ENCODE data around the gene HGS. TPM values are rescaled to one million over a fixed set of nuclear protein-coding genes. Genes with fewer than 3 reads are reported as not detected.

HGS gene
- total RNA-seq, 1 experiment from 2014 or later = 187 TPM

DNA sequence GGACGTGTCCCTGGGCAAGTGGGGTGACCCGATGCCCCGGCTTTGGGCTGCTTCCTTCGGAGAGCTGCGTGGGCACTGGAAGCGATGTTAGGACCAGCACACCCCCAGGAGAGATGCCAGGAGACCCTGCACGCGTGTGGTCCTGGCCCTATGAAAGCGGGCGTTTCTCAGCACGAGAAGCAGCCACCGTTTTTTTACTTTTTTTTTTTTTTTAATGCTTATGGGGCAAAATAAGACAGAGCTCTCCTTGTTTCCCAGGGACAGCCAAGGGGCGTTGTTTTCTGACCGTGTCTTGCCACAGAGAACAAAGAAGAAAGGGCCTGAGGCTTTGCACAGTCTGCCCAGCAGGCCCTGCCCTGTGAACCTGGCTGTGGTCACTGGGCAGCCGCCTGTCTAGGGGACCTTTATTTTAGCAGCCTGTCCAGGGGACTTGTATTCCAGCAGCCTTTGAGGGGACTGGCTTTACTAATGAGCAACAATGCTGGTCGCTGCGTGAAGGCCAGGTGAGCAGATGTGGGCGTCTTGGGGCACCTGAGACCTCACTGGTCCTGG is 29.3 kb downstream of the HGS start:
- POLR2A ChIA-PET (ENCODE audit: low non-redundant PET) = interaction anchor here (0.6 to 0.7 kb wide), 2 partner anchors 17 to 310 kb away, joined by 4 to 5 read pairs; partner anchors contain the start of gene LRRC45
- CTCF ChIA-PET = interaction anchor here (0.7 kb wide), 1 partner anchor 93 kb away, joined by 4 read pairs; no protein-coding TSS in a partner anchor
- TF ChIP-seq EZH2 (IDR thresholded peaks at IDR 0.05; ENCODE audit: borderline replicate concordance, low read depth, low read length, poor library complexity, severe bottlenecking) = no peak
- TF ChIP-seq, protein P1, sequence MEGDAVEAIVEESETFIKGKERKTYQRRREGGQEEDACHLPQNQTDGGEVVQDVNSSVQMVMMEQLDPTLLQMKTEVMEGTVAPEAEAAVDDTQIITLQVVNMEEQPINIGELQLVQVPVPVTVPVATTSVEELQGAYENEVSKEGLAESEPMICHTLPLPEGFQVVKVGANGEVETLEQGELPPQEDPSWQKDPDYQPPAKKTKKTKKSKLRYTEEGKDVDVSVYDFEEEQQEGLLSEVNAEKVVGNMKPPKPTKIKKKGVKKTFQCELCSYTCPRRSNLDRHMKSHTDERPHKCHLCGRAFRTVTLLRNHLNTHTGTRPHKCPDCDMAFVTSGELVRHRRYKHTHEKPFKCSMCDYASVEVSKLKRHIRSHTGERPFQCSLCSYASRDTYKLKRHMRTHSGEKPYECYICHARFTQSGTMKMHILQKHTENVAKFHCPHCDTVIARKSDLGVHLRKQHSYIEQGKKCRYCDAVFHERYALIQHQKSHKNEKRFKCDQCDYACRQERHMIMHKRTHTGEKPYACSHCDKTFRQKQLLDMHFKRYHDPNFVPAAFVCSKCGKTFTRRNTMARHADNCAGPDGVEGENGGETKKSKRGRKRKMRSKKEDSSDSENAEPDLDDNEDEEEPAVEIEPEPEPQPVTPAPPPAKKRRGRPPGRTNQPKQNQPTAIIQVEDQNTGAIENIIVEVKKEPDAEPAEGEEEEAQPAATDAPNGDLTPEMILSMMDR (conservative IDR thresholded peaks at IDR 0.05; ENCODE audit: low read depth, low read length) = no peak
- intact Hi-C loops (cut with micrococcal nuclease; ENCODE audit: unreplicated experiment) = no loop called here
- H3K4me1 ChIP-seq (ENCODE audit: insufficient read depth, low read length, poor library complexity, severe bottlenecking) = peaks cover 19% of the 10 kb centered on the region
- no peaks in the 10 kb centered on the region for H3K27me3 ChIP-seq (replicated peaks; ENCODE audit: insufficient read depth, low read depth, low read length, poor library complexity)
- peaks cover 26% of the 10 kb centered on the region for H3K36me3 ChIP-seq (ENCODE audit: insufficient read depth, low read length, poor library complexity, severe bottlenecking)
- no peaks in the 10 kb centered on the region for H3K9me3 ChIP-seq (ENCODE audit: low read depth, low read length, poor library complexity, severe bottlenecking)
- BruUV-seq (replicated peaks) = no TSS peak
- peak overlapping the region; percentile 84 for H3K27ac ChIP-seq (ENCODE audit: low read depth, low read length, poor library complexity, severe bottlenecking)
- H3K4me3 ChIP-seq (ENCODE audit: low read depth, low read length, poor library complexity, severe bottlenecking) = peak overlapping the region; percentile 85
- DNase-seq (ENCODE audit: low spot score) = no peak

DNA sequence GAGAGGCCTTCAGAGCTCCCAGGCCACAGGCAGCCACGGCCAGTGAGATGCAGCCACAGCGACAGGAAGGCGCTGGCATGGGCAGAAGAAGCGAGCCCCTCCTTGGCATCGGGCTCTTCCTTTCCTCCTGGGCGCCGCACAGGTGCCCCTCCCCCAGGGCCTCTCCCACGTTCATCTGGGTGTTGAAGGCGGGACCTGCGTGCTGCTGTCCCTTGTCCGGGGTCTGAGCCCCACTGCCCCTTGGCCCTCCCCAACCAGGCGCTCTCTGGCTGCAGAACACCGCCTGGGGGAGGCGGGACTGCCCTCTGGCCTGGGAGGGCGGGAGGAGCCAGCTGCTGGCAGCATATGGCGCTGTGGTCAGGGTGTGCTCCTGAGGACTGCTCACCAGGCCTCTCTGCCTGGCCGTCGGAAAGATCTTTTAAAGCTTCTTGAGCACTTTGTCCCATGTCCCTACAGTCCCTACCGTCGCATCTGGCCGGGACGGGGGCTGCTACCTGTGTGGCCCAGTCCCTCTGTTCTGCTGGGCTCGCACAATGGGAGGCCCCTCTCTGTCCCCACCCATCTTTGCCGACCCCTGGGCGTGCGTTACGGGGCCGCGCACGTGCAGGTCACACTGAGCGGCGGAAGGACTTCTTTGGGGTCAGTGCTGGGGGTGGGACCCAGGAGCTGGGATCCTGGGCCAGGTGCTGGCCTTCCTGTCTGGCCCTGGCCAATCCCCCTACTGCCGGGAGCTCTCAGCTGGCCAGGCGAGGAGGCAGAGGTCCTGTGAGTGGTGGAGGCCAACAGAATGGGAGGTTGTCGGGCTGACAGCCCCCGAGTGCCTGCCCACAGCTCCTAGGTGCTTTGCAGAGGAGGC is 30.0 kb downstream of the HGS start:
- Histone ChIP-seq H3K4me3 (ENCODE audit: low read depth, low read length, poor library complexity, severe bottlenecking) (peak overlapping the region; percentile 85), H3K27ac (ENCODE audit: low read depth, low read length, poor library complexity, severe bottlenecking) (peak overlapping the region; percentile 84), H3K9me3 (ENCODE audit: low read depth, low read length, poor library complexity, severe bottlenecking) (no peaks in the 10 kb centered on the region), H3K27me3 (replicated peaks; ENCODE audit: insufficient read depth, low read depth, low read length, poor library complexity) (no peaks in the 10 kb centered on the region), H3K36me3 (ENCODE audit: insufficient read depth, low read length, poor library complexity, severe bottlenecking) (peaks cover 24% of the 10 kb centered on the region), H3K4me1 (ENCODE audit: insufficient read depth, low read length, poor library complexity, severe bottlenecking) (peaks cover 19% of the 10 kb centered on the region)
- TF ChIP-seq EZH2 (IDR thresholded peaks at IDR 0.05; ENCODE audit: borderline replicate concordance, low read depth, low read length, poor library complexity, severe bottlenecking) = no peak
- TF ChIP-seq, protein P1 (conservative IDR thresholded peaks at IDR 0.05; ENCODE audit: low read depth, low read length) = no peak
- intact Hi-C loops (cut with micrococcal nuclease; ENCODE audit: unreplicated experiment) = no loop called here
- no TSS peak for BruUV-seq (replicated peaks)
- DNase-seq (ENCODE audit: low spot score) = no peak
- CTCF ChIA-PET = interaction anchor here (0.7 kb wide), 1 partner anchor 92 kb away, joined by 4 read pairs; no protein-coding TSS in a partner anchor
- POLR2A ChIA-PET (ENCODE audit: low non-redundant PET) = interaction anchor here (0.6 to 0.7 kb wide), 2 partner anchors 17 to 310 kb away, joined by 4 to 5 read pairs; partner anchors contain the start of gene LRRC45

DNA sequence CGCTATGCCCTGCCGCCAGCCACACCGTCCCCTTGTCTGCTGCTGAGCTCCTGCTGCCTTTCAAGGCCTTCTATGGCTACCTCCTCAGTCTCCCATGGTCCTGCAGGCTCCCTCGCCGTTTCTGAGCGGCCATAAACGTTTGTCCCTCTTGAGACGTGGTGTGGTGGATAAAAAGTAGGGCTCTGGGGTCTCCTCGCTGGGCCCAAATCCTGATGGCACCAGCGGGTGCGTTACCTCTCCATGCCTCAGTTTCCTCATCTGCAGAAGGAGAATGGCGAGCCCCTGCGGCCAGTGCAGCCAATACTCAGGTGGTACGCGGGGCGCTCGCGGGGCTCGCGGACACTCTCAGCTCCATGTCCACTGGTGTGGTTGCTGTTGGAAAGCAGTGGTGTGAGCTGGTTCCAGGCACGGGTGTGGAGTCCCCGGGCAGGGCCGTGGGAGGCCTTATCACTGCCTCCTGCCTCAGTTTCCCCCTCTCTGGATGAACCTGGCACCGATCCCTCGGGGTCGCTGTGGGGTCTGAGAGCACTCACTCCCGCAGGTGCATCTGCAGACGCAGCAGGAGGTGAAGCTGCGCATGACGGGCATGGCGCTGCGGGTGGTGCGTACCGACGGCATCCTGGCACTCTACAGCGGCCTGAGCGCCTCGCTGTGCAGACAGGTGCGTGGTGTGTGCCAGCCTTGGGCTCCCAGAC is 30.7 kb downstream of the HGS start:
- DNase-seq (ENCODE audit: low spot score) = no peak
- Histone ChIP-seq H3K4me3 (ENCODE audit: low read depth, low read length, poor library complexity, severe bottlenecking) (no peak overlapping the region), H3K27ac (ENCODE audit: low read depth, low read length, poor library complexity, severe bottlenecking) (no peak overlapping the region), H3K27me3 (replicated peaks; ENCODE audit: insufficient read depth, low read depth, low read length, poor library complexity) (no peaks in the 10 kb centered on the region), H3K4me1 (ENCODE audit: insufficient read depth, low read length, poor library complexity, severe bottlenecking) (peaks cover 19% of the 10 kb centered on the region), H3K9me3 (ENCODE audit: low read depth, low read length, poor library complexity, severe bottlenecking) (no peaks in the 10 kb centered on the region), H3K36me3 (ENCODE audit: insufficient read depth, low read length, poor library complexity, severe bottlenecking) (peaks cover 24% of the 10 kb centered on the region)
- intact Hi-C loops (cut with micrococcal nuclease; ENCODE audit: unreplicated experiment) = no loop called here
- no TSS peak for BruUV-seq (replicated peaks)
- ChIA-PET CTCF (no interaction called here), POLR2A (ENCODE audit: low non-redundant PET) (no interaction called here)
- TF ChIP-seq, protein P1 (conservative IDR thresholded peaks at IDR 0.05; ENCODE audit: low read depth, low read length) = no peak

All from A673 (cell line).